HepG2 (cell line): ENCODE data around the gene MIF4GD. TPM values are rescaled to one million over a fixed set of nuclear protein-coding genes. Genes with fewer than 3 reads are reported as not detected.

Experiments
- CAMTA2 ChIP-seq: sonication (generic); formaldehyde crosslinking; IDR thresholded peaks from 2 replicates; pipeline ENCODE4 v1.4.0; 2020; ENCODE audit warnings: mild to moderate bottlenecking, missing genetic modification reagents, borderline replicate concordance
- FOXP1 ChIP-seq, 2 experiments: fragments of 450-650 bp in 1 of 2; IDR thresholded peaks; 2 replicates each; pipeline ENCODE4 v1.6.1; 2017 to 2018; ENCODE audit warnings: antibody characterized with exemption in 1 of 2
- NR2F6 ChIP-seq, 2 experiments: IDR thresholded peaks; 2 replicates each; pipeline ENCODE4 v1.6.1; 2016; ENCODE audit warnings: antibody characterized with exemption in 1 of 2, mild to moderate bottlenecking in 1 of 2
- PHF8 ChIP-seq: sonication (generic); formaldehyde crosslinking; IDR thresholded peaks from 2 replicates; pipeline ENCODE4 v1.5.0; 2020; ENCODE audit warnings: missing genetic modification reagents
- POGZ ChIP-seq: sonication (generic); formaldehyde crosslinking; IDR thresholded peaks from 2 replicates; pipeline ENCODE4 v1.4.0; 2020; ENCODE audit warnings: mild to moderate bottlenecking, missing genetic modification reagents
- POLR2A ChIP-seq, 2 experiments: IDR thresholded peaks; 2 replicates each; pipeline ENCODE4 v1.6.1; 2011; ENCODE audit warnings: low read depth in 2 of 2, low read length in 2 of 2, mild to moderate bottlenecking in 1 of 2, moderate library complexity in 1 of 2; ENCODE audit not compliant: insufficient read depth in 1 of 2
- SIX1 ChIP-seq: sonication (generic); formaldehyde crosslinking; IDR thresholded peaks from 2 replicates; pipeline ENCODE4 v1.4.0; 2020; ENCODE audit warnings: missing genetic modification reagents, borderline replicate concordance
- ZKSCAN5 ChIP-seq: sonication (generic); formaldehyde crosslinking; IDR thresholded peaks from 2 replicates; pipeline ENCODE4 v1.5.1; 2020; ENCODE audit warnings: mild to moderate bottlenecking, missing genetic modification reagents
- ZMYM3 ChIP-seq: sonication (generic); formaldehyde crosslinking; IDR thresholded peaks from 2 replicates; pipeline ENCODE4 v1.5.1; 2020; ENCODE audit warnings: mild to moderate bottlenecking, missing genetic modification reagents
- ZNF382 ChIP-seq: sonication (generic); formaldehyde crosslinking; IDR thresholded peaks from 2 replicates; pipeline ENCODE4 v1.5.0; 2020; ENCODE audit warnings: missing genetic modification reagents, mild to moderate bottlenecking, borderline replicate concordance
- ZNF510 ChIP-seq: sonication (generic); formaldehyde crosslinking; IDR thresholded peaks from 2 replicates; pipeline ENCODE4 v1.4.0; 2020; ENCODE audit warnings: low read depth, mild to moderate bottlenecking, missing genetic modification reagents
- ZNF678 ChIP-seq: sonication (generic); formaldehyde crosslinking; IDR thresholded peaks from 2 replicates; pipeline ENCODE4 v1.4.0; 2020; ENCODE audit warnings: mild to moderate bottlenecking, missing genetic modification reagents
- polyA plus RNA-seq, 8 experiments: library from polyadenylated mRNA; depleted of rRNA in 3 of 8; stranded (reverse) in 7 of 8; unstranded in 1 of 8; fragments of >200 nt; fragmentation: Illumina TruSeq in 4 of 8; extraction: Trizol in 4 of 8; gene quantifications; 2 replicates each; pipeline versions ENCODE4 v1.2.1 to v1.2.3, GENCODE V29; 2011 to 2016; ENCODE audit warnings: low read depth in 4 of 8, missing spikeins in 1 of 8, mixed read lengths in 1 of 8; ENCODE audit not compliant: insufficient read depth in 1 of 8
- total RNA-seq, 5 experiments: library from RNA; depleted of rRNA; stranded (reverse); fragments of >200 nt; fragmentation: Illumina TruSeq; extraction: Trizol; gene quantifications; 2 replicates each; pipeline ENCODE4 v1.2.3, GENCODE V29; 2016; ENCODE audit warnings: low read depth in 1 of 5
- TF ChIP-seq, protein P1 (sequence below): sonication (generic); formaldehyde crosslinking; IDR thresholded peaks from 2 replicates; pipeline ENCODE4 v1.4.0; 2020; ENCODE audit warnings: missing genetic modification reagents
- TF ChIP-seq, protein P2 (sequence below): sonication (generic); formaldehyde crosslinking; IDR thresholded peaks from 2 replicates; pipeline ENCODE4 v1.8.1; 2023; ENCODE audit warnings: mild to moderate bottlenecking, missing genetic modification reagents
- TF ChIP-seq, protein P3 (sequence below): sonication (generic); formaldehyde crosslinking; IDR thresholded peaks from 2 replicates; pipeline ENCODE4 v1.5.0; 2020; ENCODE audit warnings: mild to moderate bottlenecking, missing genetic modification reagents, borderline replicate concordance
- TF ChIP-seq, protein P4 (sequence below), 2 experiments: sonication (generic) in 1 of 2; formaldehyde crosslinking in 1 of 2; IDR thresholded peaks; 2 replicates each; pipeline versions ENCODE4 v1.4.0 to v1.6.1; 2018 to 2020; ENCODE audit warnings: missing genetic modification reagents in 2 of 2, borderline replicate concordance in 1 of 2, low read depth in 1 of 2, mild to moderate bottlenecking in 1 of 2, missing biosample characterization in 1 of 2

Gene MIF4GD
- total and polyA plus RNA-seq, 2 of the 13 experiments (the other 11 are each of a cell fraction or from before 2014, with no cell fraction given): 14.0 to 28.0 TPM

DNA sequence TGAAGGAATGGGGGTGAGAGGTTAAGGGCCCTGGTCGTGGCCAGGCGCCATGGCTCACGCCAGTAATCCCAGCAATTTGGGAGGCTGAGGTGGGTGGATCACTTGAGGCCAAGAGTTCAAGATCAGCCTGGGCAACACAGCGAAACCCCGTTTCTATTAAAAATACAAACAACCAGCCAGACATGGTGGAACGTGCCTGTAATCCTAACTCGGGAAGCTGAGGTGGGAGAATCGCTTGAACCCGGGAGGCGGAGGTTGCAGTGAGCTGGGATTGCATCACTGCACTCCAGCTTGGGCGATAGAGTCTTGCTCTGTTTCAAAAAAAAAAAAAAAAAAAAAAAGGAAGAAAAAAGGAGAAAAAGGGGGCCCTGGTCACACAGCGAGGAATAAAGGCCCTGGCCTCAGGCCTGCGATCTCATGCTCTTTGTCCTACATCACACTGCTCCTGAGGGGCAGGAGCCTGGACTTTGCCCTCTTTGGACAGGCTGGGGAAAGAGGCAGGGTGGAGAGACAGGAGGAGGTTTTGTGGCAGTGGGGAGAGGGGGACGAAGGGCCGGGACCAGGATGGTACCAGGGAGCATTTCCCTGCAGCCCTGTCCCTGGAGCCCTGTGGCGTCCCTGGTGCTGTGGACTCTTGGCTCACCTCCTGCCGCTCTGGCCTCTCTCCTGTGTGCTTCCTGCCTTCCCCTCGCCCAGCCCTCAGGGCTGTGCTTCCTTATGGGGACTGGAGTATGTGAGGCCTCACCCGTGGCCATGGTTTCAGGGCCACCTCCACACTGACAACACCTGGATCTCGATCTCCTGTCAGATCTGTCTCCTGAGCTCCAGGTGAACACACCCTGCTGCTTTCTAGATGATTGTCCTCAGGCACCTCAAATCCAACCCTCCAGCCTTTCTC lies 38.0 kb upstream of the MIF4GD start (continued):
- TF ChIP-seq, protein P1, sequence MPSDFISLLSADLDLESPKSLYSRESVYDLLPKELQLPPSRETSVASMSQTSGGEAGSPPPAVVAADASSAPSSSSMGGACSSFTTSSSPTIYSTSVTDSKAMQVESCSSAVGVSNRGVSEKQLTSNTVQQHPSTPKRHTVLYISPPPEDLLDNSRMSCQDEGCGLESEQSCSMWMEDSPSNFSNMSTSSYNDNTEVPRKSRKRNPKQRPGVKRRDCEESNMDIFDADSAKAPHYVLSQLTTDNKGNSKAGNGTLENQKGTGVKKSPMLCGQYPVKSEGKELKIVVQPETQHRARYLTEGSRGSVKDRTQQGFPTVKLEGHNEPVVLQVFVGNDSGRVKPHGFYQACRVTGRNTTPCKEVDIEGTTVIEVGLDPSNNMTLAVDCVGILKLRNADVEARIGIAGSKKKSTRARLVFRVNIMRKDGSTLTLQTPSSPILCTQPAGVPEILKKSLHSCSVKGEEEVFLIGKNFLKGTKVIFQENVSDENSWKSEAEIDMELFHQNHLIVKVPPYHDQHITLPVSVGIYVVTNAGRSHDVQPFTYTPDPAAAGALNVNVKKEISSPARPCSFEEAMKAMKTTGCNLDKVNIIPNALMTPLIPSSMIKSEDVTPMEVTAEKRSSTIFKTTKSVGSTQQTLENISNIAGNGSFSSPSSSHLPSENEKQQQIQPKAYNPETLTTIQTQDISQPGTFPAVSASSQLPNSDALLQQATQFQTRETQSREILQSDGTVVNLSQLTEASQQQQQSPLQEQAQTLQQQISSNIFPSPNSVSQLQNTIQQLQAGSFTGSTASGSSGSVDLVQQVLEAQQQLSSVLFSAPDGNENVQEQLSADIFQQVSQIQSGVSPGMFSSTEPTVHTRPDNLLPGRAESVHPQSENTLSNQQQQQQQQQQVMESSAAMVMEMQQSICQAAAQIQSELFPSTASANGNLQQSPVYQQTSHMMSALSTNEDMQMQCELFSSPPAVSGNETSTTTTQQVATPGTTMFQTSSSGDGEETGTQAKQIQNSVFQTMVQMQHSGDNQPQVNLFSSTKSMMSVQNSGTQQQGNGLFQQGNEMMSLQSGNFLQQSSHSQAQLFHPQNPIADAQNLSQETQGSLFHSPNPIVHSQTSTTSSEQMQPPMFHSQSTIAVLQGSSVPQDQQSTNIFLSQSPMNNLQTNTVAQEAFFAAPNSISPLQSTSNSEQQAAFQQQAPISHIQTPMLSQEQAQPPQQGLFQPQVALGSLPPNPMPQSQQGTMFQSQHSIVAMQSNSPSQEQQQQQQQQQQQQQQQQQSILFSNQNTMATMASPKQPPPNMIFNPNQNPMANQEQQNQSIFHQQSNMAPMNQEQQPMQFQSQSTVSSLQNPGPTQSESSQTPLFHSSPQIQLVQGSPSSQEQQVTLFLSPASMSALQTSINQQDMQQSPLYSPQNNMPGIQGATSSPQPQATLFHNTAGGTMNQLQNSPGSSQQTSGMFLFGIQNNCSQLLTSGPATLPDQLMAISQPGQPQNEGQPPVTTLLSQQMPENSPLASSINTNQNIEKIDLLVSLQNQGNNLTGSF: no peak
- TF ChIP-seq PHF8 (peak; percentile 80), POGZ (CRISPR knock-in tag) (0 out of 2 replicates have a peak, but pooled peaks have one; percentile 15), ZMYM3 (CRISPR knock-in tag) (peak; percentile 73), ZNF678 (no peak), ZNF382 (no peak), ZNF510 (CRISPR knock-in tag) (no peak), POLR2A (IDR thresholded peaks at IDR 0.05; ENCODE audit: insufficient read depth in 1 of 2, low read depth in 2 of 2, low read length in 2 of 2) (peak; percentile 93), SIX1 (CRISPR knock-in tag) (0 out of 2 replicates have a peak, but pooled peaks have one; percentile 27), FOXP1 (IDR thresholded peaks at IDR 0.05) (no peak), FOXP1 (CRISPR knock-in tag; IDR thresholded peaks at IDR 0.05) (no peak), ZKSCAN5 (CRISPR knock-in tag) (peak; percentile 94), CAMTA2 (CRISPR knock-in tag) (no peak), NR2F6 (IDR thresholded peaks at IDR 0.05) (peak; percentile 57), NR2F6 (CRISPR knock-in tag; IDR thresholded peaks at IDR 0.05) (peak; percentile 78)
- TF ChIP-seq, protein P2, sequence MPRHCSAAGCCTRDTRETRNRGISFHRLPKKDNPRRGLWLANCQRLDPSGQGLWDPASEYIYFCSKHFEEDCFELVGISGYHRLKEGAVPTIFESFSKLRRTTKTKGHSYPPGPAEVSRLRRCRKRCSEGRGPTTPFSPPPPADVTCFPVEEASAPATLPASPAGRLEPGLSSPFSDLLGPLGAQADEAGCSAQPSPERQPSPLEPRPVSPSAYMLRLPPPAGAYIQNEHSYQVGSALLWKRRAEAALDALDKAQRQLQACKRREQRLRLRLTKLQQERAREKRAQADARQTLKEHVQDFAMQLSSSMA (CRISPR knock-in tag): peak; percentile 41; the same call in 1 of the 2 replicates
- TF ChIP-seq, protein P3, sequence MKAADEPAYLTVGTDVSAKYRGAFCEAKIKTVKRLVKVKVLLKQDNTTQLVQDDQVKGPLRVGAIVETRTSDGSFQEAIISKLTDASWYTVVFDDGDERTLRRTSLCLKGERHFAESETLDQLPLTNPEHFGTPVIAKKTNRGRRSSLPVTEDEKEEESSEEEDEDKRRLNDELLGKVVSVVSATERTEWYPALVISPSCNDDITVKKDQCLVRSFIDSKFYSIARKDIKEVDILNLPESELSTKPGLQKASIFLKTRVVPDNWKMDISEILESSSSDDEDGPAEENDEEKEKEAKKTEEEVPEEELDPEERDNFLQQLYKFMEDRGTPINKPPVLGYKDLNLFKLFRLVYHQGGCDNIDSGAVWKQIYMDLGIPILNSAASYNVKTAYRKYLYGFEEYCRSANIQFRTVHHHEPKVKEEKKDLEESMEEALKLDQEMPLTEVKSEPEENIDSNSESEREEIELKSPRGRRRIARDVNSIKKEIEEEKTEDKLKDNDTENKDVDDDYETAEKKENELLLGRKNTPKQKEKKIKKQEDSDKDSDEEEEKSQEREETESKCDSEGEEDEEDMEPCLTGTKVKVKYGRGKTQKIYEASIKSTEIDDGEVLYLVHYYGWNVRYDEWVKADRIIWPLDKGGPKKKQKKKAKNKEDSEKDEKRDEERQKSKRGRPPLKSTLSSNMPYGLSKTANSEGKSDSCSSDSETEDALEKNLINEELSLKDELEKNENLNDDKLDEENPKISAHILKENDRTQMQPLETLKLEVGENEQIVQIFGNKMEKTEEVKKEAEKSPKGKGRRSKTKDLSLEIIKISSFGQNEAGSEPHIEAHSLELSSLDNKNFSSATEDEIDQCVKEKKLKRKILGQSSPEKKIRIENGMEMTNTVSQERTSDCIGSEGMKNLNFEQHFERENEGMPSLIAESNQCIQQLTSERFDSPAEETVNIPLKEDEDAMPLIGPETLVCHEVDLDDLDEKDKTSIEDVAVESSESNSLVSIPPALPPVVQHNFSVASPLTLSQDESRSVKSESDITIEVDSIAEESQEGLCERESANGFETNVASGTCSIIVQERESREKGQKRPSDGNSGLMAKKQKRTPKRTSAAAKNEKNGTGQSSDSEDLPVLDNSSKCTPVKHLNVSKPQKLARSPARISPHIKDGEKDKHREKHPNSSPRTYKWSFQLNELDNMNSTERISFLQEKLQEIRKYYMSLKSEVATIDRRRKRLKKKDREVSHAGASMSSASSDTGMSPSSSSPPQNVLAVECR (CRISPR knock-in tag): peak; percentile 85; the same call in 1 of the 2 replicates
- TF ChIP-seq, protein P4, sequence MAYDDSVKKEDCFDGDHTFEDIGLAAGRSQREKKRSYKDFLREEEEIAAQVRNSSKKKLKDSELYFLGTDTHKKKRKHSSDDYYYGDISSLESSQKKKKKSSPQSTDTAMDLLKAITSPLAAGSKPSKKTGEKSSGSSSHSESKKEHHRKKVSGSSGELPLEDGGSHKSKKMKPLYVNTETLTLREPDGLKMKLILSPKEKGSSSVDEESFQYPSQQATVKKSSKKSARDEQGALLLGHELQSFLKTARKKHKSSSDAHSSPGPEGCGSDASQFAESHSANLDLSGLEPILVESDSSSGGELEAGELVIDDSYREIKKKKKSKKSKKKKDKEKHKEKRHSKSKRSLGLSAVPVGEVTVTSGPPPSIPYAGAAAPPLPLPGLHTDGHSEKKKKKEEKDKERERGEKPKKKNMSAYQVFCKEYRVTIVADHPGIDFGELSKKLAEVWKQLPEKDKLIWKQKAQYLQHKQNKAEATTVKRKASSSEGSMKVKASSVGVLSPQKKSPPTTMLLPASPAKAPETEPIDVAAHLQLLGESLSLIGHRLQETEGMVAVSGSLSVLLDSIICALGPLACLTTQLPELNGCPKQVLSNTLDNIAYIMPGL (CRISPR knock-in tag; IDR thresholded peaks at IDR 0.05; ENCODE audit: borderline replicate concordance in 1 of 2, low read depth in 1 of 2): peak; percentile 67 to 87; a peak in 3 of 4 replicates
